ENCODE measurements around the gene MBD3L5. TPM values are rescaled to one million over a fixed set of nuclear protein-coding genes. Genes with fewer than 3 reads are reported as not detected.

MBD3L5 gene
- total RNA-seq, 1 experiment from 2014 or later: not detected

GRCh38 chr19:7068599-7068998 is 38.2 kb downstream of the MBD3L5 start:
- TF ChIP-seq EZH2 (IDR thresholded peaks at IDR 0.05; ENCODE audit: low read depth): no peak
- TF ChIP-seq CTCF (conservative IDR thresholded peaks at IDR 0.05): no peak

GRCh38 chr19:7069042-7069903 is 38.9 kb downstream of the MBD3L5 start, which contains the start of gene ZNF557:
ZNF557 (plus strand) TSS chr19:7069703; CDS start chr19:7075075, 5,372 bp downstream.
- Histone ChIP-seq H3K4me3 (peak within 1 kb of the TSS; percentile 94), H4K20me1 (ENCODE audit: insufficient read depth) (no peaks in the 10 kb centered on the region), H3K9me3 (ENCODE audit: insufficient read depth, low read depth) (no peaks in the 10 kb centered on the region), H3F3A (ENCODE audit: insufficient read depth, low read depth) (no peaks in the 10 kb centered on the region), H3K4me2 (peak within 1 kb of the TSS; percentile 82), H3K79me2 (ENCODE audit: low read depth) (peaks cover 12% of the 10 kb centered on the region), H3K27me3 (ENCODE audit: insufficient read depth, low read depth) (no peaks in the 10 kb centered on the region), H3K4me1 (replicated peaks; ENCODE audit: insufficient read depth) (no peaks in the 10 kb centered on the region), H3K9me2 (ENCODE audit: insufficient read depth) (no peaks in the 10 kb centered on the region), H3K36me3 (ENCODE audit: low read depth) (peaks cover 13% of the 10 kb centered on the region), H2AFZ (peak within 1 kb of the TSS; percentile 96), H3K27ac (no peak within 1 kb of the TSS)
- intact Hi-C loops (cut with micrococcal nuclease; ENCODE audit: unreplicated experiment): no loop called here
- DNase-seq: peak; percentile 77 to 94
- no peak for TF ChIP-seq CTCF (conservative IDR thresholded peaks at IDR 0.05)
- no peak for TF ChIP-seq EZH2 (IDR thresholded peaks at IDR 0.05; ENCODE audit: low read depth)
- no TSS peak for BruUV-seq (replicated peaks)
- ChIA-PET POLR2A (ENCODE audit: unreplicated experiment) (interaction anchor here (0.6 to 0.8 kb wide), 6 partner anchors 392 to 851 kb away, joined by 4 to 15 read pairs (median 4); no protein-coding TSS in a partner anchor), CTCF (no interaction called here)

More at GRCh38 chr19:7068599-7068998, 38.2 kb downstream of the MBD3L5 start:
- H3K4me1 ChIP-seq (replicated peaks; ENCODE audit: insufficient read depth): no peaks in the 10 kb centered on the region
- no peaks in the 10 kb centered on the region for H3F3A ChIP-seq (ENCODE audit: insufficient read depth, low read depth)
- ChIA-PET POLR2A (ENCODE audit: unreplicated experiment) (interaction anchor here (0.6 to 0.8 kb wide), 2 partner anchors 538 to 542 kb away, joined by 4 to 15 read pairs; no protein-coding TSS in a partner anchor), CTCF (no interaction called here)
- no peaks in the 10 kb centered on the region for H4K20me1 ChIP-seq (ENCODE audit: insufficient read depth)
- DNase-seq: no peak
- H2AFZ ChIP-seq: no peak overlapping the region
- no peak overlapping the region for H3K4me3 ChIP-seq
- no peaks in the 10 kb centered on the region for H3K9me2 ChIP-seq (ENCODE audit: insufficient read depth)
- intact Hi-C loops (cut with micrococcal nuclease; ENCODE audit: unreplicated experiment): no loop called here
- no peaks in the 10 kb centered on the region for H3K27me3 ChIP-seq (ENCODE audit: insufficient read depth, low read depth)
- BruUV-seq (replicated peaks): no TSS peak
- H3K4me2 ChIP-seq: peak overlapping the region; percentile 29; the same call in 1 of the 2 replicates
- no peaks in the 10 kb centered on the region for H3K9me3 ChIP-seq (ENCODE audit: insufficient read depth, low read depth)
- peaks cover 13% of the 10 kb centered on the region for H3K36me3 ChIP-seq (ENCODE audit: low read depth)
- H3K27ac ChIP-seq: no peak overlapping the region
- peaks cover 12% of the 10 kb centered on the region for H3K79me2 ChIP-seq (ENCODE audit: low read depth)

GRCh38 chr19:7069904-7070226 is 39.5 kb downstream of the MBD3L5 start:
- H4K20me1 ChIP-seq (ENCODE audit: insufficient read depth): no peaks in the 10 kb centered on the region
- peak overlapping the region; percentile 96 for H2AFZ ChIP-seq
- no peaks in the 10 kb centered on the region for H3K9me2 ChIP-seq (ENCODE audit: insufficient read depth)
- POLR2A ChIA-PET (ENCODE audit: unreplicated experiment): interaction anchor here (0.7 kb wide), 1 partner anchor 687 kb away, joined by 5 read pairs; no protein-coding TSS in a partner anchor
- no peak for DNase-seq
- H3K4me2 ChIP-seq: peak overlapping the region; percentile 82
- H3K36me3 ChIP-seq (ENCODE audit: low read depth): peaks cover 13% of the 10 kb centered on the region
- no peaks in the 10 kb centered on the region for H3K9me3 ChIP-seq (ENCODE audit: insufficient read depth, low read depth)
- CTCF ChIA-PET: interaction anchor here (0.6 kb wide), 1 partner anchor 129 kb away, joined by 6 read pairs; no protein-coding TSS in a partner anchor
- no peaks in the 10 kb centered on the region for H3K4me1 ChIP-seq (replicated peaks; ENCODE audit: insufficient read depth)
- H3K79me2 ChIP-seq (ENCODE audit: low read depth): peaks cover 12% of the 10 kb centered on the region
- TF ChIP-seq CTCF (conservative IDR thresholded peaks at IDR 0.05) (no peak), EZH2 (IDR thresholded peaks at IDR 0.05; ENCODE audit: low read depth) (no peak)
- intact Hi-C loops (cut with micrococcal nuclease; ENCODE audit: unreplicated experiment): no loop called here
- peak overlapping the region; percentile 94 for H3K4me3 ChIP-seq
- BruUV-seq (replicated peaks): no TSS peak
- H3K27ac ChIP-seq: no peak overlapping the region
- H3K27me3 ChIP-seq (ENCODE audit: insufficient read depth, low read depth): no peaks in the 10 kb centered on the region
- H3F3A ChIP-seq (ENCODE audit: insufficient read depth, low read depth): no peaks in the 10 kb centered on the region
